ENCODE data around the gene GIMAP1. TPM values are rescaled to one million over a fixed set of nuclear protein-coding genes. Genes with fewer than 3 reads are reported as not detected.

The GIMAP1 gene
- total and polyA plus RNA-seq, 7 donors, result 1.6 to 10.3 (median 5.0) TPM

GRCh38 chr7:150759479-150759878 lies 43.1 kb downstream of the GIMAP1 start:
- no peak for DNase-seq
- no peak overlapping the region for H3K27ac ChIP-seq
- no peaks in the 10 kb centered on the region for H3K4me1 ChIP-seq
- intact Hi-C loops (cut with DNase I), result no loop called here
- 82 to 88% methylated on average over 1 of the region's 1 CpG for whole genome bisulfite sequencing, 2 donors
- no peaks in the 10 kb centered on the region for H3K27me3 ChIP-seq
- no peaks in the 10 kb centered on the region for H3K9me3 ChIP-seq
- H3K4me3 ChIP-seq, result no peak overlapping the region
- no peak for TF ChIP-seq CTCF (IDR thresholded peaks at IDR 0.05)
- no peak for TF ChIP-seq POLR2AphosphoS5 (IDR thresholded peaks at IDR 0.05)
- no peak for TF ChIP-seq POLR2A (IDR thresholded peaks at IDR 0.05)
- no peak for TF ChIP-seq EP300 (IDR thresholded peaks at IDR 0.05)
- no peaks in the 10 kb centered on the region for H3K36me3 ChIP-seq

GRCh38 chr7:150766334-150766709 lies 49.9 kb downstream of the GIMAP1 start:
- intact Hi-C loops (cut with DNase I), result no loop called here
- no peak for DNase-seq
- H3K9me3 ChIP-seq, result no peaks in the 10 kb centered on the region
- H3K27me3 ChIP-seq, result no peaks in the 10 kb centered on the region
- H3K4me1 ChIP-seq, result no peaks in the 10 kb centered on the region
- H3K4me3 ChIP-seq, result no peak overlapping the region
- no peaks in the 10 kb centered on the region for H3K36me3 ChIP-seq
- H3K27ac ChIP-seq, result no peak overlapping the region
- TF ChIP-seq POLR2A (IDR thresholded peaks at IDR 0.05) (no peak), EP300 (IDR thresholded peaks at IDR 0.05) (no peak), POLR2AphosphoS5 (IDR thresholded peaks at IDR 0.05) (no peak), CTCF (IDR thresholded peaks at IDR 0.05) (no peak)

GRCh38 chr7:150769768-150770167 lies 53.4 kb downstream of the GIMAP1 start:
- Histone ChIP-seq H3K9me3 (no peaks in the 10 kb centered on the region), H3K4me3 (no peak overlapping the region), H3K4me1 (no peaks in the 10 kb centered on the region), H3K27me3 (no peaks in the 10 kb centered on the region), H3K36me3 (no peaks in the 10 kb centered on the region), H3K27ac (no peak overlapping the region)
- DNase-seq, result no peak
- WGBS, 2 donors, result 79 to 88% methylated on average over 4 of the region's 4 CpGs
- TF ChIP-seq POLR2A (IDR thresholded peaks at IDR 0.05), result no peak
- TF ChIP-seq POLR2AphosphoS5 (IDR thresholded peaks at IDR 0.05), result no peak
- no peak for TF ChIP-seq CTCF (IDR thresholded peaks at IDR 0.05)
- no peak for TF ChIP-seq EP300 (IDR thresholded peaks at IDR 0.05)
- intact Hi-C loops (cut with DNase I), result no loop called here

Other genes starting within 250 kb of the GIMAP1 start
- gene GIMAP7, start 201.7 kb upstream of the GIMAP1 start, total RNA-seq, result 10 to 100 TPM; 10.0 to 15.1 (median 13.3) TPM
- gene GIMAP7, start 201.7 kb upstream of the GIMAP1 start, polyA plus RNA-seq, result 10 to 100 TPM in 2 of 3 donors, 1 to 10 TPM in 1; 8.6 to 42.9 (median 12.6) TPM
- gene GIMAP4, start 149.2 kb upstream of the GIMAP1 start, total RNA-seq, result 10 to 100 TPM; 18.9 to 24.1 (median 22.2) TPM
- 10 to 100 TPM in 2 of 3 donors, 1 to 10 TPM in 1; 9.5 to 44.8 (median 11.4) TPM for gene GIMAP4, start 149.2 kb upstream of the GIMAP1 start, polyA plus RNA-seq
- 10 to 100 TPM; 11.9 to 23.5 (median 17.2) TPM for gene GIMAP6, start 84.2 kb upstream of the GIMAP1 start, total RNA-seq
- 10 to 100 TPM in 2 of 3 donors, 1 to 10 TPM in 1; 5.8 to 25.0 (median 10.2) TPM for gene GIMAP6, start 84.2 kb upstream of the GIMAP1 start, polyA plus RNA-seq
- 10 to 100 TPM in 2 of 4 donors, 1 to 10 TPM in 2; 9.2 to 16.4 (median 9.9) TPM for gene GIMAP2, start 30.9 kb upstream of the GIMAP1 start, total RNA-seq
- 10 to 100 TPM in 1 of 3 donors, 1 to 10 TPM in 2; 5.1 to 24.9 (median 6.6) TPM for gene GIMAP2, start 30.9 kb upstream of the GIMAP1 start, polyA plus RNA-seq
- 10 to 100 TPM; 17.2 to 30.7 (median 18.5) TPM for gene GIMAP5, start 20.8 kb downstream of the GIMAP1 start, total RNA-seq
- gene GIMAP5, start 20.8 kb downstream of the GIMAP1 start, polyA plus RNA-seq, result 10 to 100 TPM in 1 of 3 donors, 1 to 10 TPM in 2; 7.9 to 39.4 (median 9.6) TPM
- gene TMEM176B, start 83.8 kb downstream of the GIMAP1 start, total RNA-seq, result 10 to 100 TPM; 47.4 to 52.3 (median 48.3) TPM
- gene TMEM176B, start 83.8 kb downstream of the GIMAP1 start, polyA plus RNA-seq, result 100 to 1,000 TPM; 144 to 246 (median 151) TPM
- gene TMEM176A, start 84.2 kb downstream of the GIMAP1 start, total RNA-seq, result 10 to 100 TPM; 19.9 to 28.1 (median 24.1) TPM
- 100 to 1,000 TPM; 126 to 150 (median 127) TPM for gene TMEM176A, start 84.2 kb downstream of the GIMAP1 start, polyA plus RNA-seq
- gene AOC1, start 135.9 kb downstream of the GIMAP1 start, total RNA-seq, result 1 to 10 TPM in 1 of 4 donors, not detected in 3; 1.4 TPM
- 100 to 1,000 TPM in 1 of 3 donors, 10 to 100 TPM in 2; 30.6 to 155 (median 64.0) TPM for gene AOC1, start 135.9 kb downstream of the GIMAP1 start, polyA plus RNA-seq

Data from sigmoid colon (tissue), 7 donors.